Peyer's patch (tissue), 4 donors: ENCODE results near the gene SLC22A13.

Experiments
- CTCF ChIP-seq, 6 experiments: fragments of 450-650 bp in 4 of 6; fragments of 200-600 bp in 2 of 6; sonication (generic) in 1 of 6; IDR thresholded peaks; one replicate each; pipeline ENCODE4 v1.5.1; 2017 to 2019; ENCODE audit warnings: antibody characterized with exemption in 6 of 6, mild to moderate bottlenecking in 3 of 6, moderate library complexity in 1 of 6
- POLR2A ChIP-seq, 2 donors: fragments of 450-650 bp; IDR thresholded peaks; one replicate each; pipeline ENCODE4 v1.5.1; 2017; ENCODE audit warnings: antibody characterized with exemption in 2 of 2, mild to moderate bottlenecking in 2 of 2, moderate library complexity in 2 of 2

GRCh38 chr3:38245930-38246329 lies 19.7 kb upstream of the SLC22A13 start:
- TF ChIP-seq POLR2A (IDR thresholded peaks at IDR 0.05) (no peak), CTCF (IDR thresholded peaks at IDR 0.05) (no peak)
